ENCODE results near the gene PRDM16. TPM values are rescaled to one million over a fixed set of nuclear protein-coding genes. Genes with fewer than 3 reads are reported as not detected.

PRDM16 gene
- total and polyA plus RNA-seq, 2 of the 8 experiments (the other 6 are each of a cell fraction or from before 2014, with no cell fraction given) = 0.39 to 0.43 TPM

GRCh38 chr1:3348196-3348865 is 279.3 kb downstream of the PRDM16 start:
- H3K14ac ChIP-seq (ENCODE audit: insufficient read length) = no peak overlapping the region
- H3K9me3 ChIP-seq (ENCODE audit: insufficient read depth in 2 of 2, low read depth in 1 of 2, low read length in 1 of 2) = peaks cover 3 to 10% of the 10 kb centered on the region in 2 experiments; a peak in 3 of 4 replicates
- no peak overlapping the region for H3K18ac ChIP-seq (ENCODE audit: extremely low read depth, low read length)
- H4K20me1 ChIP-seq (replicated peaks in 1 of 2; ENCODE audit: control insufficient read depth in 1 of 2, insufficient read depth in 2 of 2, low read length in 2 of 2) = no peaks in the 10 kb centered on the region
- 0 out of 2 replicates have a peak overlapping the region, but pooled peaks have one; percentile 15 for H4K8ac ChIP-seq (ENCODE audit: extremely low read depth, insufficient read depth, low read length)
- H3K4me2 ChIP-seq (ENCODE audit: insufficient read depth in 1 of 2, low read depth in 2 of 2, low read length in 2 of 2) = no peak overlapping the region
- no peak overlapping the region for H3K56ac ChIP-seq (replicated peaks; ENCODE audit: insufficient read length, low read depth, low read length)
- no peak for FAIRE-seq
- H4K91ac ChIP-seq (replicated peaks; ENCODE audit: insufficient read length, low read length) = no peak overlapping the region
- H3K79me1 ChIP-seq (ENCODE audit: low read depth, low read length) = no peaks in the 10 kb centered on the region
- H3K27me3 ChIP-seq (replicated peaks in 1 of 4; ENCODE audit: control insufficient read depth in 3 of 4, extremely low read depth in 1 of 4, insufficient read depth in 3 of 4, low read length in 3 of 4) = no peaks in the 10 kb centered on the region
- H2BK20ac ChIP-seq (ENCODE audit: low read length) = no peak overlapping the region
- H2BK12ac ChIP-seq (ENCODE audit: low read depth, low read length) = no peak overlapping the region
- H3K4ac ChIP-seq (replicated peaks; ENCODE audit: insufficient read length, low read depth, low read length) = no peak overlapping the region
- no peak overlapping the region for H2BK5ac ChIP-seq (ENCODE audit: low read depth, low read length)
- peaks cover 0 to 16% (median 12%) of the 10 kb centered on the region in 4 experiments; a peak in 6 of 7 replicates for H3K4me1 ChIP-seq (replicated peaks in 1 of 4; ENCODE audit: control insufficient read depth in 3 of 4, insufficient read depth in 4 of 4, low read length in 3 of 4)
- no peak overlapping the region for H3K4me3 ChIP-seq (ENCODE audit: extremely low read depth in 1 of 4, insufficient read depth in 2 of 4, low read depth in 3 of 4, low read length in 4 of 4)
- H4K5ac ChIP-seq (ENCODE audit: insufficient read length, low read depth, low read length) = no peak overlapping the region
- peaks cover 3% of the 10 kb centered on the region; the same call in 1 of the 2 replicates for H3K23me2 ChIP-seq (ENCODE audit: low read depth, low read length)
- no peak overlapping the region for H3K9ac ChIP-seq (replicated peaks in 1 of 4; ENCODE audit: extremely low read depth in 1 of 4, low read depth in 3 of 4, low read length in 3 of 4)
- TF ChIP-seq NANOG (IDR thresholded peaks at IDR 0.05; ENCODE audit: insufficient read depth, low read depth, low read length, poor library complexity, severe bottlenecking) (no peak), SIRT6 (IDR thresholded peaks at IDR 0.05; ENCODE audit: low read length) (no peak), MAFK (IDR thresholded peaks at IDR 0.05; ENCODE audit: low read depth, low read length) (no peak), SIN3A (conservative IDR thresholded peaks at IDR 0.05 in 1 of 2, IDR thresholded peaks at IDR 0.05 in 1 of 2; ENCODE audit: low read depth in 1 of 2, low read length in 2 of 2) (no peak), ASH2L (IDR thresholded peaks at IDR 0.05; ENCODE audit: low read length) (no peak), KDM4A (IDR thresholded peaks at IDR 0.05; ENCODE audit: low read depth, low read length, severe bottlenecking) (no peak), E2F6 (IDR thresholded peaks at IDR 0.05) (no peak), TAF1 (IDR thresholded peaks at IDR 0.05; ENCODE audit: low read depth, low read length) (no peak), GTF2F1 (IDR thresholded peaks at IDR 0.05; ENCODE audit: borderline replicate concordance, low read depth, low read length) (no peak), HDAC6 (IDR thresholded peaks at IDR 0.05; ENCODE audit: low read depth, low read length) (no peak), RFX5 (IDR thresholded peaks at IDR 0.05; ENCODE audit: borderline replicate concordance, low read depth, low read length) (no peak), SP1 (IDR thresholded peaks at IDR 0.05; ENCODE audit: low read depth, low read length) (no peak)
- H3K23ac ChIP-seq (ENCODE audit: insufficient read length) = no peak overlapping the region
- H3K36me3 ChIP-seq (ENCODE audit: control insufficient read depth in 2 of 4, insufficient read depth in 4 of 4, low read length in 3 of 4) = no peaks in the 10 kb centered on the region
- H3K79me2 ChIP-seq (ENCODE audit: control insufficient read depth in 1 of 2, insufficient read depth in 2 of 2, low read length in 2 of 2) = no peaks in the 10 kb centered on the region
- POLR2A ChIA-PET (ENCODE audit: partially characterized antibody) = no interaction called here
- H2AK5ac ChIP-seq (ENCODE audit: low read depth, low read length) = no peak overlapping the region
- no peak overlapping the region for H2AFZ ChIP-seq (ENCODE audit: low read length)
- no peak overlapping the region for H2BK15ac ChIP-seq (ENCODE audit: low read length)
- H2BK120ac ChIP-seq (replicated peaks; ENCODE audit: low read depth, low read length) = no peak overlapping the region
- CTCF ChIA-PET (ENCODE audit: partially characterized antibody) = interaction anchor here (0.7 to 2.2 kb wide), 10 partner anchors 15 to 213 kb away, joined by 3 to 15 read pairs (median 3); no protein-coding TSS in a partner anchor
- no peak overlapping the region for H3K27ac ChIP-seq (ENCODE audit: low read depth, low read length)
- 86% methylated on average over 15 of the region's 15 CpGs; no CpG with 5 or more reads in 1 of the 2 experiments for WGBS, 2 experiments (ENCODE audit: extremely low coverage in 1 of 2, insufficient coverage in 1 of 2, insufficient read length in 1 of 2, insufficient replicate concordance in 2 of 2, low coverage in 1 of 2, low lambda C conversion rate in 2 of 2, missing lambda C conversion rate in 1 of 2)
- DNase-seq (ENCODE audit: low read depth in 1 of 2, low spot score in 2 of 2) = no peak

Data from H1 (cell line).